ENCODE data around the gene TMEM62.

TMEM62 gene

DNA sequence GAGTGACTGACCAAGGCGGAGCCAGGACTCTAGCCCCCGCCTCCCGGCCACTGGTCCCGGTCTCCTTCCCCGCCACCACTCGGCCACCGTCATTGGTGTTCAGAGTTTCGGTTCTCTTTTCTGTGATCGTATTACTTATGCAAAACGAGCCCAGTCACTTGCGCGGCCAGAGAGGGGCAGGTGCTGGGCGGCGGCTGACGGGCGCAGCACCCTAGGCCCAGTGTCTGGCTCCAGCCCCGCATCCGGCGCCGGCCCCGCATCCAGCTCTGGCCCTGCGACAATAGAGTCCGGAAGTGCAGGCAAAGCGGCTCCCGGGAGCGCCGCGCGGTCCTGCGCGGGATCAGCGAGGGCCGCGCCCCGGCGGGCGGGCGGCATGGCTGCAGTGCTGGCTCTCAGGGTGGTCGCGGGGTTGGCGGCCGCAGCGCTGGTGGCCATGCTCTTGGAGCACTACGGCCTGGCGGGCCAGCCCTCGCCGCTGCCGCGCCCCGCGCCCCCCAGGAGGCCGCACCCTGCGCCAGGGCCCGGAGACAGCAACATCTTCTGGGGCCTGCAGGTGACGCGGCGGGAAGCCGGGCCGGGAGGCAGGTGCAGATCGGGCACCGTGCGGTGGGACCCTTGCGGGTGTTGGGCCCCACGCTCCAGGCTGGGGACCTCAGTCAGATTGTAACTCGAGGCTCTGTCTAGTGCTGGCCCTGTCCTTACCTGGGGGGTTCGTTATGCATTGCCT is at the start of gene TMEM62:
TMEM62 (plus strand) TSS at position 157 of the 727 bp plus-strand sequence; CDS start at position 374, 217 bp downstream.
- DNase-seq (ENCODE audit: low read depth, low spot score): peak; percentile 27

- no peak for DNase-seq (ENCODE audit: low read depth, low spot score)
Observed at GRCh38 chr15:43085921-43086320, 47.5 kb upstream of the TMEM62 start.

GRCh38 chr15:43086551-43086950 is 46.8 kb upstream of the TMEM62 start:
- no peak for DNase-seq (ENCODE audit: low read depth, low spot score)

DNA sequence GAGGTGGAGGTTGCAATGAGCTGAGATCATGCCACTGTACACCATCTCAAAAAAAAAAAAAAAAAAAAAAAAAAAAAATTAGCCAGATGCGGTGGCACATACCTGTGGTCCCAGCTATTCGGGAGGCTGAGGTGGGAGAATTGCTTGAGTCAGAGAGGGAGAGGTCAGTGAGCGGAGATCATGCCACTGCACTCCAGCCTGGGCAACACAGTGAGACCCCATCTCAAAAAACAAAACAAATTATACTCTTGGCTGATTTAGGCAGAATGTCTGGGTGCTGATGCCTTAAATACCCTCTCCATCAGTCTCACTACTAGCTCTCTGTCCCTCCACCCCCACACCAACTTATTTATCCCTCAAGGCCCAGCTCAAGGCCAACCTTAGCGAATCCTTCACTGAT is 41.5 kb upstream of the TMEM62 start:
- no peak for DNase-seq (ENCODE audit: low read depth, low spot score)

- DNase-seq (ENCODE audit: low read depth, low spot score): no peak
Observed at GRCh38 chr15:43093026-43093425, 40.4 kb upstream of the TMEM62 start.

DNA sequence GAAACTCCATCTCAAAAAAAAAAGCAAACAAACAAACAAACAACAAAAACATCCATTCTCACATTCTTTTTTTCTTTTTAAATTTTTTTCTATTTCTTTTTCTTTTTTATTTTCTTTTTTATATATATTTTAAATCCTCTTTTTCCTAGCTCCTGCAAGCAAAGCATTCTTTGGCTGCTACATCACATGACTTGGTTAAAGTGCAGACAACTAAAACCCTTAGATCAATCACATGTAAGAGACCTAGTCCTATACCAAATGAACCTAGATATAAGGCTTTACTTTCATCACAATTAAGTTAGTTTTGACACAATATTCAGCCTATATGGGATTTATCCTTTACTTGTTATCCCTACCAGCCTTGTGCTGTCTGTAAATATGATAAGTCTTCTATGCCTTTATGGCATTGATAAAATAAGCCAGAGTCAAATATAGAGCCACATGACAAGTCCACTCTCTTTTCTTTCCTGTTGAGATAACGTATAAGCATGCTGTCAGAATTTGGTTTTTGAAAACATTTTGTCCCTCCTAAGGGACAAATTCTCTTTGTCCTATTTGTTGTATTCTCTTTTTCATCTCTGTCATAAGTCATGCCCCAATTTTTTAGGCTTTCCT is 38.9 kb upstream of the TMEM62 start:
- DNase-seq (ENCODE audit: low read depth, low spot score): no peak

GRCh38 chr15:43095243-43095642 is 38.1 kb upstream of the TMEM62 start:
- DNase-seq (ENCODE audit: low read depth, low spot score): no peak

DNA sequence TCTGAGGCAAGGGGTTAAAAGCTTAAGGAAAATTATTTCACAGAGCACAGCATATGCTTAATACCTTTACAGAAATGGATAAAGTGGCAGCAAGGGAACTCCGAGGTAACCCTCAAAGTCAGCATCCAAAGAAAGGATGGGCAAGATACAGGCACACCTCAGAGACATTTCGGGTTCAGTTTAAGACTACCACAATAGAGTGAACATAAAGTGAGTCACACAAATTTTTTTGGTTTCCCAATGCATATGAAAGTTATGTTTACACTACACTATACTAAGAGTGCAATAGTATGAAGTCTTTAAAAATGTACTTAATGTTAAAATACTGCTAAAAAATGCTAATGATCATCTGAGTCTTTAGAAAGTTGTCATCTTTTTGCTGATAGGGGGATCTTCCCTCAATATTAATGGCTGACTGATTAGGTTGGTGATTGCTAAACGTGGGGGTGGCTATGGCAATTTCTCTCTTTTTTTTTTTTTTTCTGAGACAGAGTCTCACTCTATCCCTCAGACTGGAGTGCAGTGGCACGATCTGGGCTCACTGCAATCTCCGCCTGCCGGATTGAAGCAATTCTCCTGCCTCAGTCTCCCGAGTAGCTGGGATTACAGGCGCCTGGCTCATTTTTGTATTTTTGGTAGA is 37.6 kb upstream of the TMEM62 start:
- DNase-seq (ENCODE audit: low read depth, low spot score): no peak

GRCh38 chr15:43096411-43096810 is 37.0 kb upstream of the TMEM62 start:
- DNase-seq (ENCODE audit: low read depth, low spot score): no peak

GRCh38 chr15:43099105-43099845 is 34.1 kb upstream of the TMEM62 start:
- DNase-seq (ENCODE audit: low read depth, low spot score): no peak

- DNase-seq (ENCODE audit: low read depth, low spot score): no peak
Observed at GRCh38 chr15:43100971-43101370, 32.4 kb upstream of the TMEM62 start.

DNA sequence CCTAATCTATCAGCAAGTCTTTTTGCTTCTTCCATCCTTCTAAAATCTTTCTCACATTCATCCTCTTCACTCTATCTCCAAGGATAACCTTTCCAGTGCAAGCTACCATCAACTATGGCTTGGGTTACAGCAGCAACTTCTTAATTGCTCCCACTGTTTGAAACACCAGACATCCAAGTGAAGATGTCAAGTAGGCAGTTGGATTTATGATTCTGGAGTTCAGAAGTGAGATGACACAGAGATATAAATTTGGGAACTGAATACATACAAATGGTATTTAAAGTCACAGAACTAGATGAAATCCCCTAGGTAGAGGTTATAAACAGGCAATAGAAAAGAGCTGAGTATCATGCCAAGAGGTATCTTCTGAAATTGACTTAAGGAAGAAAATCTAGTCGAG is 31.2 kb upstream of the TMEM62 start:
- no peak for DNase-seq (ENCODE audit: low read depth, low spot score)

- no peak for DNase-seq (ENCODE audit: low read depth, low spot score)
Observed at GRCh38 chr15:43103907-43104306, 29.5 kb upstream of the TMEM62 start.

DNA sequence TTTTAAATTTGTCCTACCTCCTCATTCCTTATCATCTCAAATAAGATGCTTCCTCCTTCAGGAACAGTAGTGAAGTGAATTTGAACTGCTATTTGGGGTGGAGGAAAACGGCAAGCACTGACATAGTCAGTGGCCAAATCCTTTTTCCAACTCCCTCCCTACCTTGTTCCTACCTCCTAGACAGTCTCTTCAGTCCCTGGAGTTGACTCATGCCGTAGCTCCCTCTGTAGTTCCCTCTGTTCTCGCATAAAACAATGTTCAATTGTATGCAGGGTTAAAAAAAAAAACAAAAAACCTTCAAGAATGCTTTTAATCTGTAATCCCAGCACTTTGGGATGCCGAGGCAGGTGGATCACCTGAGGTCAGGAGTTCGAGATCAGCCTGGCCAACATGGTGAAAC is 29.0 kb upstream of the TMEM62 start:
- no peak for DNase-seq (ENCODE audit: low read depth, low spot score)

DNA sequence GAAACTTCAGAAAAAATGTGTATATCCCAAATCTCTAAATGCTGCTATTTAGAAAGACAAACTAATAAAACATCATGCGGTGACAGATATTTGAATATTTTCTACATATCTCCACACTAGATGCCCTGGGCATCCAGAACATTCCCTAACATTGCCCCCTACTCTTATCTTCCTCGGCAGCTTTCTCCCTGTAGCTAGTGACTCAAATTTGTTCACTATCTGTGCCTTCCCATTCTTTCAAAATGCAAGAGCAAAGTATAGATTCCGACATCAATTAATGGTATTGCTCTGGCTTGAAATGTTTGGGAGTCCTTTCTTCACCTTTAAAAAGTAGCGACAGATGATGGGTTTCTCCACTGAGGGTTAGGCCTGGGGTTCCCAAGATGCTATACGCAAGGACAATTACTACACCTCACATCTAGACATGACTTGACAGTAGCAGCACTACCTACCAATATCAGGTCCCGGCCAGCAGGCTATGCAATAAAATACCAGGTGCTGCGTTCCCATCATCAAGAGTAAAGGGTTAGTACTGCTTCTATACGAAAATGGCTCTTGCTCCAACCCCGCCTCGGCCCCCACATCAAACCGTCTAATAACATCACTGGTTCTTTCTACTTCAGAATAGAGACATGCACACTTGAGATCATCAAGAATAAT is 28.2 kb upstream of the TMEM62 start:
- no peak for DNase-seq (ENCODE audit: low read depth, low spot score)

DNA sequence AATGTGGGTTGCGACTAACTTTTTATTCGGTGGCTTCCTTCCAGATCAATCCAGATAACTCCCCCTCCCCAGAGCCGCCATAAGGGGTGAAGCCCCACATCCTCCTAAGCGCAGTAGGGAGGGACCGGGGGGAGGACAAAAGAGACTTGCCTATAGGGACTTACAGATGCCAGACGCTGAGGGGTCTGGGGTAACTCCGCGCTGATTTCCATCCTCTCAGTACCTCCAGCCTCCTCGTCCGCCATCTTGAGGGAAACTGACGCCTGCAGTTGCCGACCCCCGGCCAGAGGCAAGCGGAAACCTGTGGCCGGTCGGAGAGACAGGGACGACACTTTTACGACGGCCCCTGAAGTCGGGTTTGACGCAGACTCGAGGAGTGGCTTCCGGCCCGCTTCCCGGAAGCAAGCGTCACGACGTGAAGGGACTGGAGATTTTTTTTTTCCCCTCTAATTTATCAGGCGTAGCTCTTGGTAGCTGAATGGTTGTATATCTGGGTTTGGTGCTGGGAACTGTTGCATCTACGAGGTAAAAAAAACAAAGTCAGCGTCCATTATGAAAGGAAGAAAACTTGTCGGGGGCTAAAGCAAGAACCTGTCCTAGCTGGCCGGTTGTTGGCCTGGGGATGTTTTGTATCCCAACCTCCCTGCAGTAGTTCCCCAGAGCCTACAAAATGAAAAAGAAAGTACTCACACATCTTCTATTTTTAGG is 27.5 kb upstream of the TMEM62 start, which contains the start of gene UBR1:
UBR1 (minus strand) TSS at position 261 of the 708 bp plus-strand sequence; CDS start at position 245, 16 bp downstream.
- peak; percentile 81 for DNase-seq (ENCODE audit: low read depth, low spot score)

GRCh38 chr15:43106486-43106829 is 26.9 kb upstream of the TMEM62 start:
- no peak for DNase-seq (ENCODE audit: low read depth, low spot score)

- DNase-seq (ENCODE audit: low read depth, low spot score): no peak
Observed at GRCh38 chr15:43107751-43108150, 25.6 kb upstream of the TMEM62 start.

DNA sequence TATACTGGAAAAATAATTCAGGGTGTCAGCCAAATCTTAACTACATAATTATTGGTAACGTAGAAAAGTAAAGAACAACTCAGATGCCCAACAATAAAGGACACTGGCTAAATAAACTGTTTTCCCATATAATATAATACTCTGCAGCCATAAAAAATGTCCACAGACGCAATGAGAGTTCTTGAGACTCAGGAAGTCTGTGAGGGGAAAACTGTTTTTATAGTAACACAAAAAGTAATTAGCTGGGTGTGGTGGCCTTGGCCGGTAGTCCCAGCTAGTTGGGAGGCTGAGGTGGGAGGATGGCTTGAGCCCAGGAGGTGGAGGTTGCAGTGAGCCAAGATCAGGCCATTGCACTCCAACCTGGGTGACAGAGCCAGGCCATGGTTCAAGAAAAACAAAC is 22.0 kb upstream of the TMEM62 start:
- DNase-seq (ENCODE audit: low read depth, low spot score): no peak

DNA sequence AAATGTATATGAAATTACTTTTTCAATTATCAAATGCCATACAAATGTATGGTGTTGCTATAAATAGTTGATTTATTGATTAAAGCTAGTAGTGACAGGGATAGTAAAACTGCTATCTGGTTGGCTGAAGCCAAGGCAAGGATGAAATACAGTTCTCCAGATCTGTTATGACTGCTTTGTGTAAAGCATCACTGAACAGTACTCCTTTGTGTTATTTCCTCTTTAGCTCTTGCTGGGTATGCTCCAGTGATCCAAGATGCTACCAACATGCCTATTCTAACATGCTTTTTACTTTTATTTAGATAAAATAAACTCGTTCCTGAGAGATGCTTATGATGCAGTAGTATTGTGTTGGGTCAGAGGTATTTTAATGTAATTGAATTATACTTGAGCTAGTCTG is 15.1 kb upstream of the TMEM62 start:
- DNase-seq (ENCODE audit: low read depth, low spot score): no peak

DNA sequence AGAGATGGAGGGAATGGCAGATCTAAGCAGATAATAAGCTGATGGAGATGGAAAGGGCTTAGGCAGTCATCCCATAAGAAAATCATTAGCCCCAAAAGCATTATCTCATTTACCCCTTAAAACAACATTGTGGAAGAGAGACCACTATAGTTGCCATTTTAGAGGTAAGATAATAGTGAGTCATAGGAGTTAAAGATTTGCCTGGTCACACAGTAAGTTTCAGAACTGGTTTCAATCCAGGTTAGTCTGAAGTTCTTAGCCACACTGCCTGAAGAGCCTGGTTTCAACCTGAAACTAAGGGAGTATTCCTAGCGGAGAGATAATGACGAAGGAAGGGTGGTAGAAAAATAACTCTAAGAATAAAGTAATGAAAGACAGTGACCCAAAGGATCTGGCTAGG is 14.6 kb upstream of the TMEM62 start:
- no peak for DNase-seq (ENCODE audit: low read depth, low spot score)
